ENCODE measurements around the gene OGDHL.
"Not testable (repeated sequence)": the region's sequence is repeated elsewhere in the genome, so short reads cannot be mapped to it uniquely, and the experiment has no call there.

OGDHL gene

GRCh38 chr10:49754951-49755350, 7.2 kb downstream of the OGDHL start:
- not testable (repeated sequence) for DNase-seq

GRCh38 chr10:49752584-49752983, 9.5 kb downstream of the OGDHL start:
- no peak for DNase-seq

- DNase-seq, result no peak
These were observed 10.2 kb downstream of the OGDHL start for GRCh38 chr10:49751636-49752510.

GRCh38 chr10:49751216-49751615, 10.9 kb downstream of the OGDHL start:
- DNase-seq, result no peak

- no peak for DNase-seq
These were observed 11.6 kb downstream of the OGDHL start for GRCh38 chr10:49750546-49750945.

GRCh38 chr10:49749556-49750491, 12.3 kb downstream of the OGDHL start:
- DNase-seq, result no peak

GRCh38 chr10:49749144-49749543, 13.0 kb downstream of the OGDHL start:
- DNase-seq, result no peak

GRCh38 chr10:49748006-49748405, 14.1 kb downstream of the OGDHL start:
- DNase-seq, result no peak

GRCh38 chr10:49747303-49747646, 14.8 kb downstream of the OGDHL start:
- DNase-seq, result no peak

GRCh38 chr10:49746626-49747302, 15.4 kb downstream of the OGDHL start:
- no peak for DNase-seq

- no peak for DNase-seq
These were observed 16.4 kb downstream of the OGDHL start for GRCh38 chr10:49745756-49746155.

- no peak for DNase-seq
These were observed 17.1 kb downstream of the OGDHL start for GRCh38 chr10:49744924-49745605.

- no peak for DNase-seq
These were observed 17.9 kb downstream of the OGDHL start for GRCh38 chr10:49744091-49744685.

- DNase-seq, result no peak
These were observed 18.6 kb downstream of the OGDHL start for GRCh38 chr10:49743464-49744075.

- DNase-seq, result no peak
These were observed 19.2 kb downstream of the OGDHL start for GRCh38 chr10:49742683-49743463.

- DNase-seq, result no peak
These were observed 20.8 kb downstream of the OGDHL start for GRCh38 chr10:49741108-49741995.

- no peak for DNase-seq
These were observed 21.6 kb downstream of the OGDHL start for GRCh38 chr10:49740346-49741107.

GRCh38 chr10:49739426-49739825, 22.7 kb downstream of the OGDHL start:
- no peak for DNase-seq
